Measurements from ENCODE around the gene STIM1.

STIM1 gene

DNA sequence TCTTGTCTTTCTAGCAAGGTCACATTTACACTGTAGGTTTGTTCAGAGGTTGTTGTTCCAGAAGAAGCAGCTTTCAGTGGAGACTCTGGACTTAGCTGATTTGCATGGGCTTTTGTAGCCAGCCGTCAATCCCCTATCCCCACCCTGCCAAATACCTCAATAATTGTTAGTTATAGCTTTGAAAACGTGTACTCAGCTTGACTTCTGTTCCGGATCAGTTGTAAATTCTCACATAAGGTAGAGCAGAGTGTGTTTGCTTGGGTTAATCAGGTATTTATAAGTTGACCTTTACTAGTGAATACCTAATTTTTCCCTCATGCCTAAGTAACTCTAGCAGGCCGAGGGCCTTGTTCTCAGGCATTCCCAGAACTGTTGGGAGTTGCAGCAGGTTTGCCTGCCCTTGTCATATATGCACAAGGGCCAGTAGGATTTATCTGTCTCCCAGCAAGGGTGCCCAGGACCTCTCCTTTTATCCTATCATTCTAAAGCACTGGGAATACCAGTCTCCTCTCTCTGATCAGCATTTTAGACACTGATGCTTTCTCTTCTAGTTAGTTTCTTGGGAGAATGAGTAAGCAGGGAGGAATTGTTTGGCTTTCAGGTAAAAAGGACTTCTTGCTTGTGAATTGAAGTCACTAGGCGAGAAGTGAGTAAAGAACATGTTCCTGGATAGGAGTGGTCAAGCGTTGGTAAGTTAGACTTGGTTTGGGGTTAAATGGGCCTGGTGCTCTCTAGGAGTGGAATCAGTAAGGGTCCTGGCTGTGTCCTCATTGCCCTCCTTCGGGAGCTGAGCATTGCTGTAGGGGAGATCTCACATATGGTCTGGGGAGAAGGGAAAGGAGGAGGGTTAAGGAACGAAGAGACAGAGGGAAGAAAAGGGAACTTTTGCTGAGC, 22.1 kb downstream of the STIM1 start:
- Histone ChIP-seq H3K27me3 (ENCODE audit: insufficient read depth, poor library complexity, severe bottlenecking) (no peaks in the 10 kb centered on the region), H3K27ac (replicated peaks) (no peak overlapping the region), H3K4me3 (replicated peaks; ENCODE audit: insufficient read depth, low read length) (no peak overlapping the region)
- TF ChIP-seq, protein P1, sequence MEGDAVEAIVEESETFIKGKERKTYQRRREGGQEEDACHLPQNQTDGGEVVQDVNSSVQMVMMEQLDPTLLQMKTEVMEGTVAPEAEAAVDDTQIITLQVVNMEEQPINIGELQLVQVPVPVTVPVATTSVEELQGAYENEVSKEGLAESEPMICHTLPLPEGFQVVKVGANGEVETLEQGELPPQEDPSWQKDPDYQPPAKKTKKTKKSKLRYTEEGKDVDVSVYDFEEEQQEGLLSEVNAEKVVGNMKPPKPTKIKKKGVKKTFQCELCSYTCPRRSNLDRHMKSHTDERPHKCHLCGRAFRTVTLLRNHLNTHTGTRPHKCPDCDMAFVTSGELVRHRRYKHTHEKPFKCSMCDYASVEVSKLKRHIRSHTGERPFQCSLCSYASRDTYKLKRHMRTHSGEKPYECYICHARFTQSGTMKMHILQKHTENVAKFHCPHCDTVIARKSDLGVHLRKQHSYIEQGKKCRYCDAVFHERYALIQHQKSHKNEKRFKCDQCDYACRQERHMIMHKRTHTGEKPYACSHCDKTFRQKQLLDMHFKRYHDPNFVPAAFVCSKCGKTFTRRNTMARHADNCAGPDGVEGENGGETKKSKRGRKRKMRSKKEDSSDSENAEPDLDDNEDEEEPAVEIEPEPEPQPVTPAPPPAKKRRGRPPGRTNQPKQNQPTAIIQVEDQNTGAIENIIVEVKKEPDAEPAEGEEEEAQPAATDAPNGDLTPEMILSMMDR (IDR thresholded peaks at IDR 0.05; ENCODE audit: insufficient read depth, low read length) = no peak
- no peak for DNase-seq (ENCODE audit: low read depth in 1 of 2, low spot score in 1 of 2)

GRCh38 chr11:3878258-3878584, 22.8 kb downstream of the STIM1 start:
- DNase-seq (ENCODE audit: low read depth in 1 of 2, low spot score in 1 of 2) = no peak
- Histone ChIP-seq H3K27me3 (ENCODE audit: insufficient read depth, poor library complexity, severe bottlenecking) (no peaks in the 10 kb centered on the region), H3K4me3 (replicated peaks; ENCODE audit: insufficient read depth, low read length) (no peak overlapping the region), H3K27ac (replicated peaks) (no peak overlapping the region)
- TF ChIP-seq SPI1 (IDR thresholded peaks at IDR 0.05; ENCODE audit: borderline replicate concordance, low read depth) = no peak
- no peak for TF ChIP-seq GABPA (IDR thresholded peaks at IDR 0.05; ENCODE audit: low read depth)
- TF ChIP-seq, protein P1 (IDR thresholded peaks at IDR 0.05; ENCODE audit: insufficient read depth, low read length) = no peak
- no peak for TF ChIP-seq POLR2AphosphoS5 (IDR thresholded peaks at IDR 0.05; ENCODE audit: low read depth)
- TF ChIP-seq, protein P2, sequence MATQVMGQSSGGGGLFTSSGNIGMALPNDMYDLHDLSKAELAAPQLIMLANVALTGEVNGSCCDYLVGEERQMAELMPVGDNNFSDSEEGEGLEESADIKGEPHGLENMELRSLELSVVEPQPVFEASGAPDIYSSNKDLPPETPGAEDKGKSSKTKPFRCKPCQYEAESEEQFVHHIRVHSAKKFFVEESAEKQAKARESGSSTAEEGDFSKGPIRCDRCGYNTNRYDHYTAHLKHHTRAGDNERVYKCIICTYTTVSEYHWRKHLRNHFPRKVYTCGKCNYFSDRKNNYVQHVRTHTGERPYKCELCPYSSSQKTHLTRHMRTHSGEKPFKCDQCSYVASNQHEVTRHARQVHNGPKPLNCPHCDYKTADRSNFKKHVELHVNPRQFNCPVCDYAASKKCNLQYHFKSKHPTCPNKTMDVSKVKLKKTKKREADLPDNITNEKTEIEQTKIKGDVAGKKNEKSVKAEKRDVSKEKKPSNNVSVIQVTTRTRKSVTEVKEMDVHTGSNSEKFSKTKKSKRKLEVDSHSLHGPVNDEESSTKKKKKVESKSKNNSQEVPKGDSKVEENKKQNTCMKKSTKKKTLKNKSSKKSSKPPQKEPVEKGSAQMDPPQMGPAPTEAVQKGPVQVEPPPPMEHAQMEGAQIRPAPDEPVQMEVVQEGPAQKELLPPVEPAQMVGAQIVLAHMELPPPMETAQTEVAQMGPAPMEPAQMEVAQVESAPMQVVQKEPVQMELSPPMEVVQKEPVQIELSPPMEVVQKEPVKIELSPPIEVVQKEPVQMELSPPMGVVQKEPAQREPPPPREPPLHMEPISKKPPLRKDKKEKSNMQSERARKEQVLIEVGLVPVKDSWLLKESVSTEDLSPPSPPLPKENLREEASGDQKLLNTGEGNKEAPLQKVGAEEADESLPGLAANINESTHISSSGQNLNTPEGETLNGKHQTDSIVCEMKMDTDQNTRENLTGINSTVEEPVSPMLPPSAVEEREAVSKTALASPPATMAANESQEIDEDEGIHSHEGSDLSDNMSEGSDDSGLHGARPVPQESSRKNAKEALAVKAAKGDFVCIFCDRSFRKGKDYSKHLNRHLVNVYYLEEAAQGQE (IDR thresholded peaks at IDR 0.05; ENCODE audit: insufficient replicate concordance, low read depth) = no peak

GRCh38 chr11:3879216-3879966, 23.9 kb downstream of the STIM1 start:
- TF ChIP-seq GABPA (IDR thresholded peaks at IDR 0.05; ENCODE audit: low read depth) (no peak), SPI1 (IDR thresholded peaks at IDR 0.05; ENCODE audit: borderline replicate concordance, low read depth) (no peak), POLR2AphosphoS5 (IDR thresholded peaks at IDR 0.05; ENCODE audit: low read depth) (no peak)
- TF ChIP-seq, protein P2 (IDR thresholded peaks at IDR 0.05; ENCODE audit: insufficient replicate concordance, low read depth) = no peak
- TF ChIP-seq, protein P1 (IDR thresholded peaks at IDR 0.05; ENCODE audit: insufficient read depth, low read length) = no peak
- Histone ChIP-seq H3K4me3 (replicated peaks; ENCODE audit: insufficient read depth, low read length) (no peak overlapping the region), H3K27me3 (ENCODE audit: insufficient read depth, poor library complexity, severe bottlenecking) (no peaks in the 10 kb centered on the region), H3K27ac (replicated peaks) (no peak overlapping the region)
- no peak for DNase-seq (ENCODE audit: low read depth in 1 of 2, low spot score in 1 of 2)

All from HL-60 (cell line).